OCI-LY1 (cell line): ENCODE results near the gene CRYBB3.

Source experiments
- CTCF ChIP-seq: fragments of 200-600 bp; sonication (generic), shearing (Covaris generic); IDR thresholded peaks from 2 replicates; pipeline ENCODE4 v1.5.1; 2017; ENCODE audit warnings: mild to moderate bottlenecking, antibody characterized with exemption, low read length, moderate library complexity, mixed read lengths
- EZH2 ChIP-seq: fragments of 200-600 bp; sonication (generic), shearing (Covaris generic); IDR thresholded peaks from 2 replicates; pipeline ENCODE4 v1.8.0; 2017; ENCODE audit warnings: borderline replicate concordance, mixed run types, mild to moderate bottlenecking, antibody characterized with exemption, low read length, moderate library complexity, mixed read lengths

DNA sequence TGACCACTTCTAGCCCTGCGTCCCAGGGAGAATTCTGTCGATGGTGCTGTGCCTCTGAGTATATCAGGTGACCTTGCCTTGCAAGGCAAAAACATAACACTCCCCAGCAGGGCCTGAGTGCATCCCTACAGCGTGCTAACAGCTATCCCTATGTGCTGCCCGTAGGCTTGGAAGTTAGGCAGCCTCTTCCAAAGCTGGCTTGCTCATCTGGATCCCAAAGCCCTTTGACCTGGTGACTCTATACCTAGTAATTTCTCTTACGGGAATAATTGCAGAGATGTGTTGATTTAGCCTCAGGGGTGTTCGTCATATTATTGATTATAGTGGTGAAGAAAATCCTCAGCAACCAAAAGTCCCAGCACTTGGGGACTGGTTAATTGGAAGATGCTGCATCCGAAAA lies 32.6 kb upstream of the CRYBB3 start:
- no peak for TF ChIP-seq CTCF
- TF ChIP-seq EZH2, result no peak
